Spleen (tissue), 7 donors: Measurements from ENCODE around the gene BIVM.

Experiments used
- CTCF ChIP-seq, 11 experiments: fragments of 200-600 bp in 7 of 11; fragments of 450-650 bp in 4 of 11; sonication (generic) in 4 of 11; IDR thresholded peaks in 8 of 11; conservative IDR thresholded peaks in 3 of 11; 1 replicate in 7 of 11; 2 replicates in 4 of 11; pipeline versions ENCODE4 v1.4.0 to v1.8.0; 2016 to 2021; ENCODE audit warnings: antibody characterized with exemption in 11 of 11, inconsistent platforms in 4 of 11, mild to moderate bottlenecking in 1 of 11
- POLR2A ChIP-seq, 3 donors: fragments of 450-650 bp; IDR thresholded peaks; one replicate each; pipeline ENCODE4 v1.5.1; 2017; ENCODE audit warnings: antibody characterized with exemption in 3 of 3, mild to moderate bottlenecking in 1 of 3
- POLR2AphosphoS5 ChIP-seq, 3 donors: sonication (generic); formaldehyde crosslinking; IDR thresholded peaks; one replicate each; pipeline ENCODE4 v1.5.1; 2017; ENCODE audit warnings: antibody characterized with exemption in 3 of 3
- donor health status: DM: no; HTN: no; CAD: no; lungs with moderate emphysema.
- donor health status: DM: no; HTN: no; CAD: no.
- donor health status: DM: no; HTN: no; CAD: no.

- TF ChIP-seq POLR2AphosphoS5 (IDR thresholded peaks at IDR 0.05) (no peak), CTCF (IDR thresholded peaks at IDR 0.05 in 8 of 11, conservative IDR thresholded peaks at IDR 0.05 in 3 of 11) (no peak), POLR2A (IDR thresholded peaks at IDR 0.05) (no peak)
Measured at GRCh38 chr13:102872131-102872530, 73.2 kb downstream of the BIVM start.
